Measurements from ENCODE around the gene PDZD7. TPM values are rescaled to one million over a fixed set of nuclear protein-coding genes. Genes with fewer than 3 reads are reported as not detected.
A peak's percentile ranks its signal among the peaks of the same experiment; 100 is the strongest.

PDZD7 gene
- total RNA-seq, 1 experiment from 2014 or later: 6.1 TPM

GRCh38 chr10:100999742-101000126 is 31.2 kb downstream of the PDZD7 start, which contains the start of gene LZTS2:
Gene LZTS2, plus strand, starts transcription at chr10:100999808. Its CDS starts 2,731 bp downstream, at chr10:101002539.
- peak within 1 kb of the TSS; percentile 94 for H3K9ac ChIP-seq (ENCODE audit: low read length)

GRCh38 chr10:100998991-100999741 is 31.8 kb downstream of the PDZD7 start:
- H3K9me3 ChIP-seq (ENCODE audit: control insufficient read depth in 1 of 2, insufficient read depth in 1 of 2, low read depth in 1 of 2, low read length in 2 of 2): no peaks in the 10 kb centered on the region
- TF ChIP-seq EZH2 (IDR thresholded peaks at IDR 0.05): no peak
- peak in 2 of 3 experiments; percentile 93 to 96; a peak in 4 of 6 replicates for TF ChIP-seq CTCF (IDR thresholded peaks at IDR 0.05 in 2 of 3, conservative IDR thresholded peaks at IDR 0.05 in 1 of 3; ENCODE audit: borderline replicate concordance in 1 of 3, insufficient read depth in 1 of 3, low read depth in 2 of 3, low read length in 2 of 3)
- TF ChIP-seq POLR2AphosphoS5 (IDR thresholded peaks at IDR 0.05; ENCODE audit: low read depth, low read length): peak; percentile 87
- TF ChIP-seq ZFX (IDR thresholded peaks at IDR 0.05): peak; percentile 70
- H3K9me2 ChIP-seq (ENCODE audit: insufficient read depth): no peaks in the 10 kb centered on the region
- H3K27me3 ChIP-seq (ENCODE audit: insufficient read depth, low read length): no peaks in the 10 kb centered on the region
- peaks cover 48% of the 10 kb centered on the region for H3K79me2 ChIP-seq (ENCODE audit: insufficient read depth, low read length)
- H3K4me1 ChIP-seq (ENCODE audit: control insufficient read depth in 1 of 2, insufficient read depth in 2 of 2, low read length in 2 of 2): peaks cover 21 to 55% of the 10 kb centered on the region in 2 experiments
- POLR2A ChIA-PET: interaction anchor here (0.9 to 1.0 kb wide), 3 partner anchors 11 to 32 kb away, joined by 5 to 6 read pairs (median 5); partner anchors contain the start of genes PDZD7 and SFXN3
- peak overlapping the region; percentile 87 for H3K27ac ChIP-seq (ENCODE audit: low read depth, low read length)
- intact Hi-C loops (cut with micrococcal nuclease): no loop called here
- RAD21 ChIA-PET (ENCODE audit: low non-redundant PET in 1 of 2, low total read pairs in 2 of 2, uncharacterized antibody in 2 of 2, unreplicated experiment in 2 of 2): interaction anchor here in 1 of 2 experiments (0.9 to 2.4 kb wide), 2 partner anchors 15 kb away, joined by 5 to 10 read pairs; no protein-coding TSS in a partner anchor
- H4K20me1 ChIP-seq (ENCODE audit: insufficient read depth): no peaks in the 10 kb centered on the region
- peak overlapping the region; percentile 88 to 92 for H3K4me3 ChIP-seq (replicated peaks in 1 of 2; ENCODE audit: low read depth in 1 of 2, low read length in 2 of 2)
- ATAC-seq (peak; percentile 51), DNase-seq (ENCODE audit: low read depth, low spot score) (no peak)
- peaks cover 7 to 16% of the 10 kb centered on the region in 2 experiments; a peak in 2 of 4 replicates for H3K36me3 ChIP-seq (ENCODE audit: control insufficient read depth in 1 of 2, insufficient read depth in 2 of 2, low read length in 2 of 2)
- peak overlapping the region; percentile 94 for H3K9ac ChIP-seq (ENCODE audit: low read length)
- H3K4me2 ChIP-seq (ENCODE audit: low read length): peak overlapping the region; percentile 98
- BruUV-seq (replicated peaks): no TSS peak
- H2AFZ ChIP-seq (ENCODE audit: low read depth, low read length, poor library complexity, severe bottlenecking): no peak overlapping the region
- CTCF ChIA-PET: interaction anchor here (0.6 to 8.3 kb wide), 9 partner anchors 10 to 119 kb away, joined by 3 to 118 read pairs (median 12); partner anchors contain the start of genes PDZD7 and SFXN3

More at GRCh38 chr10:100999742-101000126, 31.2 kb downstream of the PDZD7 start, which contains the start of gene LZTS2:
- H3K9me2 ChIP-seq (ENCODE audit: insufficient read depth): no peaks in the 10 kb centered on the region
- H3K4me2 ChIP-seq (ENCODE audit: low read length): peak within 1 kb of the TSS; percentile 98
- no TSS peak for BruUV-seq (replicated peaks)
- ChIA-PET POLR2A (no interaction called here), CTCF (interaction anchor here (0.6 to 8.3 kb wide), 6 partner anchors 10 to 118 kb away, joined by 3 to 118 read pairs (median 13); no protein-coding TSS in a partner anchor), RAD21 (ENCODE audit: low non-redundant PET in 1 of 2, low total read pairs in 2 of 2, uncharacterized antibody in 2 of 2, unreplicated experiment in 2 of 2) (interaction anchor here in 1 of 2 experiments (0.9 kb wide), 1 partner anchor 14 kb away, joined by 5 read pairs; no protein-coding TSS in a partner anchor)
- H3K4me1 ChIP-seq (ENCODE audit: control insufficient read depth in 1 of 2, insufficient read depth in 2 of 2, low read length in 2 of 2): peaks cover 21 to 51% of the 10 kb centered on the region in 2 experiments
- peaks cover 7 to 11% of the 10 kb centered on the region in 2 experiments; a peak in 2 of 4 replicates for H3K36me3 ChIP-seq (ENCODE audit: control insufficient read depth in 1 of 2, insufficient read depth in 2 of 2, low read length in 2 of 2)
- H3K9me3 ChIP-seq (ENCODE audit: control insufficient read depth in 1 of 2, insufficient read depth in 1 of 2, low read depth in 1 of 2, low read length in 2 of 2): no peaks in the 10 kb centered on the region
- peak within 1 kb of the TSS; percentile 88 to 92 for H3K4me3 ChIP-seq (replicated peaks in 1 of 2; ENCODE audit: low read depth in 1 of 2, low read length in 2 of 2)
- H2AFZ ChIP-seq (ENCODE audit: low read depth, low read length, poor library complexity, severe bottlenecking): no peak within 1 kb of the TSS
- no peaks in the 10 kb centered on the region for H3K27me3 ChIP-seq (ENCODE audit: insufficient read depth, low read length)
- H3K27ac ChIP-seq (ENCODE audit: low read depth, low read length): peak within 1 kb of the TSS; percentile 87
- ATAC-seq (no peak; the same call in 1 of the 2 replicates), DNase-seq (ENCODE audit: low read depth, low spot score) (no peak)
- peaks cover 48% of the 10 kb centered on the region for H3K79me2 ChIP-seq (ENCODE audit: insufficient read depth, low read length)
- no peak for TF ChIP-seq FOSL1 (IDR thresholded peaks at IDR 0.05; ENCODE audit: low read depth)
- no peak for TF ChIP-seq ATF3 (IDR thresholded peaks at IDR 0.05)
- peak; percentile 52; the same call in 1 of the 2 replicates for TF ChIP-seq ZFX (IDR thresholded peaks at IDR 0.05)
- no peak for TF ChIP-seq EZH2phosphoT487 (IDR thresholded peaks at IDR 0.05; ENCODE audit: borderline replicate concordance)
- no peaks in the 10 kb centered on the region for H4K20me1 ChIP-seq (ENCODE audit: insufficient read depth)
- intact Hi-C loops (cut with micrococcal nuclease): no loop called here
